Left lung (tissue), 10 donors: ENCODE measurements around the gene RPUSD3. TPM values are rescaled to one million over a fixed set of nuclear protein-coding genes. Genes with fewer than 3 reads are reported as not detected.
"Not testable (repeated sequence)": the region's sequence is repeated elsewhere in the genome, so short reads cannot be mapped to it uniquely, and the experiment has no call there.

Experiments used
- ATAC-seq: fragments of 200-7000 bp; cut with Tn5 transposase; one replicate; pipeline ENCODE4 v1.9.1; 2020; ENCODE audit warnings: moderate library complexity
- DNase-seq, 4 donors: peaks; one replicate each; pipeline ENCODE4 v3.0.0-alpha.2; 2013 to 2020
- H3K27ac ChIP-seq, 2 donors: fragments of 200-600 bp; sonication (generic) in 1 of 2; one replicate each; pipeline versions ENCODE4 v1.5.0 to v1.8.0; 2020 to 2021
- H3K27me3 ChIP-seq, 2 donors: fragments of 200-600 bp; sonication (generic) in 1 of 2; one replicate each; pipeline versions ENCODE4 v1.5.0 to v1.8.0; 2020 to 2021
- H3K36me3 ChIP-seq, 2 donors: fragments of 200-600 bp; sonication (generic) in 1 of 2; one replicate each; pipeline versions ENCODE4 v1.5.0 to v1.8.0; 2020 to 2021
- H3K4me1 ChIP-seq, 2 donors: fragments of 200-600 bp; one replicate each; pipeline ENCODE4 v1.8.0; 2021
- H3K4me3 ChIP-seq, 2 donors: fragments of 200-600 bp; sonication (generic) in 1 of 2; one replicate each; pipeline versions ENCODE4 v1.5.0 to v1.8.0; 2020 to 2021; ENCODE audit warnings: mild to moderate bottlenecking in 1 of 2
- H3K9me3 ChIP-seq, 2 donors: fragments of 200-600 bp; sonication (generic) in 1 of 2; one replicate each; pipeline versions ENCODE4 v1.5.0 to v1.8.0; 2020 to 2021
- CTCF ChIP-seq, 2 donors: fragments of 200-600 bp; sonication (generic) in 1 of 2; IDR thresholded peaks; one replicate each; pipeline versions ENCODE4 v1.5.0 to v1.8.0; 2021; ENCODE audit warnings: antibody characterized with exemption in 2 of 2
- intact Hi-C, 2 donors: fragments of 100-400 bp; cut with DNase I; formaldehyde crosslinking; loops; one replicate each; pipeline versions ENCODE4 v1.11.2 to v1.14.2; 2022
- polyA plus RNA-seq, 6 donors: library from polyadenylated mRNA; unstranded; fragments of 120-200 nt; gene quantifications; one replicate each; pipeline ENCODE4 v1.2.1, GENCODE V29; 2013; ENCODE audit not compliant: insufficient read length in 6 of 6
- total RNA-seq, 2 donors: library from RNA; stranded (reverse); fragmentation: NEBNext Ultra II Directional; extraction: Animal tissue kit (Norgen Biotek cat#: 25700); gene quantifications; one replicate each; pipeline ENCODE4 v1.2.1, GENCODE V29; 2021
- donor health status: DM: no; HTN: yes; CAD: no.
- donor health status: DM: no; HTN: no; CAD: no.

Gene RPUSD3
- total and polyA plus RNA-seq, 8 donors, result 29.6 to 43.1 (median 36.2) TPM

DNA sequence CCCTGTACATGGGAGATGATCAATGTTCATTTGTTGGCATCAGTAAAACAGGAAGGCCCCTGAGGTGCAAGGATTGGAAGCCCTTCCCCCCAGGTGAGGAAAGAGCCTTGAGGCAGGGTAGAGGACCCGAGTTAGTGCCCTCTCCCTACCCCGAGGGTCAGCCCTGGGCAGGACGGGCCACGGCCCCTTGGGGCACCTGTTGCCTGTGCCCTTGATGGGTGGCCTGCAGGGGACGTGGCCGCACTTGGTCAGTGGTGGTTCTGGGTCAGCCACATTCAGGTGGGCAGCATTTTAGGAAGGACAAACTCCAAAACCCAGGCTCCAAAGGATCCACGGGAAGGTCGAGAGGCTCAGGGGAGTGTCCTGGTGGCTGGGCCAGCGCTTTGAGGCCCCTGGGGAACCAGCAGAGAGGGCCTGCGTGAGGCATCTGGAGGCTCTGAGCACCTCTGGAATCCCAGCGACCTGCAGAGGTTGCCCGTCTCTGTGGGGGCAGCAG is 15.8 kb upstream of the RPUSD3 start:
- Histone ChIP-seq H3K27ac (no peak overlapping the region), H3K27me3 (no peaks in the 10 kb centered on the region), H3K4me1 (peaks cover 10 to 24% of the 10 kb centered on the region in 2 donors), H3K36me3 (no peaks in the 10 kb centered on the region), H3K4me3 (no peak overlapping the region), H3K9me3 (no peaks in the 10 kb centered on the region)
- no peak for ATAC-seq
- intact Hi-C loops, result no loop called here
- no peak for DNase-seq
- TF ChIP-seq CTCF (IDR thresholded peaks at IDR 0.05), result no peak

GRCh38 chr3:9855594-9855993 is 11.8 kb upstream of the RPUSD3 start:
- intact Hi-C loops, result no loop called here
- H3K9me3 ChIP-seq, result no peaks in the 10 kb centered on the region
- TF ChIP-seq CTCF (IDR thresholded peaks at IDR 0.05), result no peak
- H3K27me3 ChIP-seq, result no peaks in the 10 kb centered on the region
- ATAC-seq, result no peak
- no peaks in the 10 kb centered on the region for H3K4me1 ChIP-seq
- no peak for DNase-seq
- H3K36me3 ChIP-seq, result no peaks in the 10 kb centered on the region
- no peak overlapping the region for H3K4me3 ChIP-seq
- H3K27ac ChIP-seq, result no peak overlapping the region

DNA sequence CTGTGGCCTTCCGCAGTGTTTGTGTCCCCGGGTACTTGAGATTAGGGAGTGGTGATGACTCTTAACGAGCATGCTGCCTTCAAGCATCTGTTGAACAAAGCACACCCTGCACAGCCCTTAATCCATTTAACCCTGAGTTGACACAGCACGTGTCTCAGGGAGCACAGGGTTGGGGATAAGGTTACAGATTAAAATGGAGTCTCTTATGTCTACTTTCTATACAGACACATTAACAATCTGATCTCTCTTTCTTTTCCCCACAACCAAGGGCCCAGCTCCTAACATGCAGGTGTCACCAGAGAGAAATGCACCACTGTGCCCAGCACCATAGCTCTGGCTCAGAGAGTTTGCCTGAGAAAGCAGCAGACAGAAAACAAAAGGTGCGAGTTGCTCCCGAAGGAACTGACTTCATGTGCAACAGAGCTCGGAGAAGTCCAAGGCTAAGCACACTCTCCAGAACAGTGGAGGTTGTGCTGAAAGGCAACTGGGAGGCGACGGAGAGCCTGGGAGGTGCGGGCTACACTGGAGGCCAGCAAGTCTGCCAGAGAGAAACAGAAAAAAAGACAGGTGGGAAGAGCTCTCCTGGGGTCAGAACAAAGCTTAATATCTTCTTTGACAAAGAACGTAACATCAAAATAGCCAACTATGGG is 10.6 kb upstream of the RPUSD3 start:
- not testable (repeated sequence) for H3K36me3 ChIP-seq

GRCh38 chr3:9852528-9852927 is 8.7 kb upstream of the RPUSD3 start:
- H3K4me1 ChIP-seq, result peaks cover 0 to 4% of the 10 kb centered on the region in 2 donors
- no peak for DNase-seq

More for the DNA sequence above, 10.6 kb upstream of the RPUSD3 start:
- DNase-seq, H3K27me3 ChIP-seq, H3K4me1 ChIP-seq, intact Hi-C loops, H3K4me3 ChIP-seq, H3K27ac ChIP-seq, H3K9me3 ChIP-seq: not testable (repeated sequence)
- ATAC-seq, result peak; percentile 37

DNA sequence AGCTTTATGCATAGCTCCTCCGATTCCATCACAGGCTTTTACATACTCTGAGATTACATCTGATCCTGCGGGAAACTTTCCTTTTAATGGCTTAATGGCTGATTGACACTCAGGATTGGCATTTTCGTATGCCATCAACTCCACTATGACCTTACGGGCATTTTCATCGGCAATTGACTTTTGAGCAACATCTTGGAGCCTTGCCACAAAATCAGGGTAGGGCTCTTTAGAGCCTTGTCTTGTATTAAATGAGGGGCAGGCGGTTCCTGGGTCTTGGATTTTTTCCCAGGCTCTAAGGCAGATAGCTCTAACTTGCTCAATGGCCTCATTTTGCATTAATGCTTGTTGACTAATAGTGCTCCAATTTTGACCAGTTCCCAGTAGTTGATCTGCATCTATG is 8.1 kb upstream of the RPUSD3 start:
- H3K4me1 ChIP-seq, H3K27me3 ChIP-seq, H3K27ac ChIP-seq, ATAC-seq, H3K9me3 ChIP-seq, H3K36me3 ChIP-seq, H3K4me3 ChIP-seq, DNase-seq, intact Hi-C loops: not testable (repeated sequence)

More at GRCh38 chr3:9852528-9852927, 8.7 kb upstream of the RPUSD3 start:
- no peak for TF ChIP-seq CTCF (IDR thresholded peaks at IDR 0.05)
- ATAC-seq, result no peak
- no peaks in the 10 kb centered on the region for H3K9me3 ChIP-seq
- intact Hi-C loops, result no loop called here
- H3K27me3 ChIP-seq, result no peaks in the 10 kb centered on the region
- no peaks in the 10 kb centered on the region for H3K36me3 ChIP-seq
- H3K27ac ChIP-seq, result no peak overlapping the region
- no peak overlapping the region for H3K4me3 ChIP-seq

GRCh38 chr3:9851383-9851782 is 7.6 kb upstream of the RPUSD3 start:
- H3K36me3 ChIP-seq, H3K4me3 ChIP-seq, H3K27me3 ChIP-seq, ATAC-seq, DNase-seq, H3K9me3 ChIP-seq, H3K4me1 ChIP-seq, H3K27ac ChIP-seq, intact Hi-C loops: not testable (repeated sequence)

DNA sequence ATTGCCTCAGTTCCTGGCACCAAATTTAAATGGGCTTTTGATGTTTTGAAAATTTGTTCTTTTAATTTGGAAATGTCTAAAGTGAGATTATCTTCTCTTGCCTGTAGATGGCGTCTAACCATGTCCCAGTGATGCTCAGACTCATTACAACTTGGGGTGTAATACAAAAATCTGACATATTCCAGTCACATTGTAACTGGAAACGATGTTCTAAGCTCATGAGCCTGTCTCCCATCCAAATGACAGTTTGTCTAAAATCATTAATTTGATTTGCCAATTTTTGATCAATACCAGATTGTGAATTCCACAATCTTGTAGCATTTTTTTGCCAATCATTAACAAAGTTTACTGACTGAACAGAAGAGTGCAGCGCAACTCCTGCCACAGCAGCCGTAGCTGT is 5.1 kb upstream of the RPUSD3 start:
- H3K4me3 ChIP-seq, DNase-seq, H3K9me3 ChIP-seq, H3K27me3 ChIP-seq, H3K36me3 ChIP-seq, intact Hi-C loops, H3K4me1 ChIP-seq, H3K27ac ChIP-seq, ATAC-seq: not testable (repeated sequence)
- TF ChIP-seq CTCF (IDR thresholded peaks at IDR 0.05), result peak; percentile 34 to 51

DNA sequence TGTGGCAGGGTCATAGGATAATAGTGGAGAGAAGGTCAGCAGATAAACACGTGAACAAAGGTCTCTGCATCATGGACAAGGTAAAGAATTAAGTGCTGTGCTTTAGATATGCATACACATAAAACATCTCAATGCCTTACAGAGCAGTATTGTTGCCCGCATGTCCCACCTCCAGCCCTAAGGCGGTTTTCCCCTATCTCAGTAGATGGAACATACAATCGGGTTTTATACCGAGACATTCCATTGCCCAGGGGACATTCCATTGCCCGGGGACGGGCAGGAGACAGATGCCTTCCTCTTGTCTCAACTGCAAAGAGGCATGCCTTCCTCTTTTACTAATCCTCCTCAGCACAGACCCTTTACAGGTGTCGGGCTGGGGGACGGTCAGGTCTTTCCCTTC is 4.1 kb upstream of the RPUSD3 start:
- H3K36me3 ChIP-seq, ATAC-seq, H3K4me3 ChIP-seq, intact Hi-C loops, H3K27ac ChIP-seq, H3K9me3 ChIP-seq, H3K27me3 ChIP-seq, DNase-seq: not testable (repeated sequence)
- peaks cover 7 to 14% of the 10 kb centered on the region in 2 donors for H3K4me1 ChIP-seq
